HepG2 (cell line): ENCODE data around the gene CDT1. TPM values are rescaled to one million over a fixed set of nuclear protein-coding genes. Genes with fewer than 3 reads are reported as not detected.
A peak's percentile ranks its signal among the peaks of the same experiment; 100 is the strongest.

Experiments
- CEBPG ChIP-seq: IDR thresholded peaks from 2 replicates; pipeline ENCODE4 v1.6.1; 2016
- CHD4 ChIP-seq: fragments of 200-600 bp; sonication (generic); IDR thresholded peaks from 2 replicates; pipeline ENCODE4 v1.7.0; 2017; ENCODE audit warnings: mild to moderate bottlenecking, low read length, borderline replicate concordance
- ELF1 ChIP-seq: sonication (generic); formaldehyde crosslinking; IDR thresholded peaks from 2 replicates; pipeline ENCODE4 v1.4.0; 2020; ENCODE audit warnings: missing genetic modification reagents
- FOXK2 ChIP-seq: fragments of 450-650 bp; IDR thresholded peaks from 2 replicates; pipeline ENCODE4 v1.6.1; 2016
- HES4 ChIP-seq: sonication (generic); formaldehyde crosslinking; IDR thresholded peaks from 2 replicates; pipeline ENCODE4 v1.9.0; 2021; ENCODE audit warnings: mild to moderate bottlenecking, missing genetic modification reagents, borderline replicate concordance
- HMGXB4 ChIP-seq, 2 experiments: sonication (generic) in 1 of 2; formaldehyde crosslinking in 1 of 2; IDR thresholded peaks; 2 replicates each; pipeline versions ENCODE4 v1.4.0 to v1.6.1; 2018 to 2020; ENCODE audit warnings: missing genetic modification reagents in 2 of 2, borderline replicate concordance in 1 of 2, low read depth in 1 of 2, mild to moderate bottlenecking in 1 of 2, missing biosample characterization in 1 of 2
- KAT8 ChIP-seq: IDR thresholded peaks from 2 replicates; pipeline ENCODE4 v1.6.1; 2016; ENCODE audit warnings: missing genetic modification reagents, missing compliant biosample characterization
- SATB2 ChIP-seq: sonication (generic); formaldehyde crosslinking; IDR thresholded peaks from 2 replicates; pipeline ENCODE4 v1.5.0; 2020; ENCODE audit warnings: missing genetic modification reagents
- SPEN ChIP-seq: sonication (generic); formaldehyde crosslinking; IDR thresholded peaks from 2 replicates; pipeline ENCODE4 v1.5.1; 2020; ENCODE audit warnings: low read depth, mild to moderate bottlenecking, missing genetic modification reagents
- THAP11 ChIP-seq: IDR thresholded peaks from 2 replicates; pipeline ENCODE4 v1.6.1; 2016; ENCODE audit warnings: missing biosample characterization, missing genetic modification reagents
- ZBTB3 ChIP-seq: sonication (generic); formaldehyde crosslinking; IDR thresholded peaks from 2 replicates; pipeline ENCODE4 v1.4.0; 2020; ENCODE audit warnings: low read depth, mild to moderate bottlenecking, moderate library complexity, missing genetic modification reagents, borderline replicate concordance
- ZIK1 ChIP-seq: sonication (generic); formaldehyde crosslinking; IDR thresholded peaks from 2 replicates; pipeline ENCODE4 v1.5.0; 2020; ENCODE audit warnings: mild to moderate bottlenecking, low read depth, missing genetic modification reagents, borderline replicate concordance
- ZNF138 ChIP-seq: sonication (generic); formaldehyde crosslinking; IDR thresholded peaks from 2 replicates; pipeline ENCODE4 v1.5.0; 2020; ENCODE audit warnings: mild to moderate bottlenecking, low read depth, missing genetic modification reagents
- ZNF274 ChIP-seq: sonication (generic); formaldehyde crosslinking; IDR thresholded peaks from 2 replicates; pipeline ENCODE4 v1.5.1; 2020; ENCODE audit warnings: mild to moderate bottlenecking, missing genetic modification reagents
- ZNF343 ChIP-seq: sonication (generic); formaldehyde crosslinking; IDR thresholded peaks from 2 replicates; pipeline ENCODE4 v1.4.0; 2020; ENCODE audit warnings: mild to moderate bottlenecking, missing genetic modification reagents
- ZNF354B ChIP-seq: sonication (generic); formaldehyde crosslinking; IDR thresholded peaks from 2 replicates; pipeline ENCODE4 v1.8.0; 2022; ENCODE audit warnings: mild to moderate bottlenecking, missing genetic modification reagents
- ZNF382 ChIP-seq: sonication (generic); formaldehyde crosslinking; IDR thresholded peaks from 2 replicates; pipeline ENCODE4 v1.5.0; 2020; ENCODE audit warnings: missing genetic modification reagents, mild to moderate bottlenecking, borderline replicate concordance
- ZNF546 ChIP-seq: sonication (generic); formaldehyde crosslinking; conservative IDR thresholded peaks from 2 replicates; pipeline ENCODE4 v1.8.1; 2023; ENCODE audit warnings: mild to moderate bottlenecking, missing genetic modification reagents
- ZNF547 ChIP-seq: sonication (generic); formaldehyde crosslinking; IDR thresholded peaks from 2 replicates; pipeline ENCODE4 v1.5.1; 2020; ENCODE audit warnings: mild to moderate bottlenecking, missing genetic modification reagents
- ZNF556 ChIP-seq: sonication (generic); formaldehyde crosslinking; IDR thresholded peaks from 2 replicates; pipeline ENCODE4 v1.4.0; 2020; ENCODE audit warnings: mild to moderate bottlenecking, missing genetic modification reagents, borderline replicate concordance
- ZNF746 ChIP-seq: sonication (generic); formaldehyde crosslinking; IDR thresholded peaks from 2 replicates; pipeline ENCODE4 v1.8.0; 2022; ENCODE audit warnings: mild to moderate bottlenecking, missing genetic modification reagents
- ZNF773 ChIP-seq: sonication (generic); formaldehyde crosslinking; IDR thresholded peaks from 2 replicates; pipeline ENCODE4 v1.4.0; 2020; ENCODE audit warnings: missing genetic modification reagents, borderline replicate concordance
- ZNF891 ChIP-seq: sonication (generic); formaldehyde crosslinking; IDR thresholded peaks from 2 replicates; pipeline ENCODE4 v1.5.0; 2020; ENCODE audit warnings: mild to moderate bottlenecking, missing genetic modification reagents
- polyA plus RNA-seq, 8 experiments: library from polyadenylated mRNA; depleted of rRNA in 3 of 8; stranded (reverse) in 7 of 8; unstranded in 1 of 8; fragments of >200 nt; fragmentation: Illumina TruSeq in 4 of 8; extraction: Trizol in 4 of 8; gene quantifications; 2 replicates each; pipeline versions ENCODE4 v1.2.1 to v1.2.3, GENCODE V29; 2011 to 2016; ENCODE audit warnings: low read depth in 4 of 8, missing spikeins in 1 of 8, mixed read lengths in 1 of 8; ENCODE audit not compliant: insufficient read depth in 1 of 8
- total RNA-seq, 5 experiments: library from RNA; depleted of rRNA; stranded (reverse); fragments of >200 nt; fragmentation: Illumina TruSeq; extraction: Trizol; gene quantifications; 2 replicates each; pipeline ENCODE4 v1.2.3, GENCODE V29; 2016; ENCODE audit warnings: low read depth in 1 of 5
- TF ChIP-seq, protein P1 (sequence below): sonication (generic); formaldehyde crosslinking; IDR thresholded peaks from 2 replicates; pipeline ENCODE4 v1.8.1; 2023; ENCODE audit warnings: mild to moderate bottlenecking, missing genetic modification reagents
- TF ChIP-seq, protein P2 (sequence below): sonication (generic); formaldehyde crosslinking; IDR thresholded peaks from 2 replicates; pipeline ENCODE4 v1.4.0; 2020; ENCODE audit warnings: mild to moderate bottlenecking, missing genetic modification reagents

Gene CDT1
- total and polyA plus RNA-seq, 2 of the 13 experiments (the other 11 are each of a cell fraction or from before 2014, with no cell fraction given): 23.1 to 23.8 TPM

GRCh38 chr16:88803264-88803987 lies at the start of gene CDT1 (continued):
- TF ChIP-seq, protein P1, sequence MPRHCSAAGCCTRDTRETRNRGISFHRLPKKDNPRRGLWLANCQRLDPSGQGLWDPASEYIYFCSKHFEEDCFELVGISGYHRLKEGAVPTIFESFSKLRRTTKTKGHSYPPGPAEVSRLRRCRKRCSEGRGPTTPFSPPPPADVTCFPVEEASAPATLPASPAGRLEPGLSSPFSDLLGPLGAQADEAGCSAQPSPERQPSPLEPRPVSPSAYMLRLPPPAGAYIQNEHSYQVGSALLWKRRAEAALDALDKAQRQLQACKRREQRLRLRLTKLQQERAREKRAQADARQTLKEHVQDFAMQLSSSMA (CRISPR knock-in tag): peak; percentile 21; the same call in 1 of the 2 replicates
- TF ChIP-seq ZBTB3: peak; percentile 76; the same call in 1 of the 2 replicates
- peak in 1 of 2 experiments; percentile 46; a peak in 3 of 4 replicates for TF ChIP-seq HMGXB4 (CRISPR knock-in tag; IDR thresholded peaks at IDR 0.05; ENCODE audit: borderline replicate concordance in 1 of 2, low read depth in 1 of 2)
- peak; percentile 29; the same call in 1 of the 2 replicates for TF ChIP-seq ELF1
- TF ChIP-seq ZNF354B: no peak
- TF ChIP-seq SPEN: peak; percentile 74
- peak; percentile 84; the same call in 1 of the 2 replicates for TF ChIP-seq ZIK1 (CRISPR knock-in tag)
- peak; percentile 84; the same call in 1 of the 2 replicates for TF ChIP-seq ZNF556 (CRISPR knock-in tag)
- TF ChIP-seq, protein P2, sequence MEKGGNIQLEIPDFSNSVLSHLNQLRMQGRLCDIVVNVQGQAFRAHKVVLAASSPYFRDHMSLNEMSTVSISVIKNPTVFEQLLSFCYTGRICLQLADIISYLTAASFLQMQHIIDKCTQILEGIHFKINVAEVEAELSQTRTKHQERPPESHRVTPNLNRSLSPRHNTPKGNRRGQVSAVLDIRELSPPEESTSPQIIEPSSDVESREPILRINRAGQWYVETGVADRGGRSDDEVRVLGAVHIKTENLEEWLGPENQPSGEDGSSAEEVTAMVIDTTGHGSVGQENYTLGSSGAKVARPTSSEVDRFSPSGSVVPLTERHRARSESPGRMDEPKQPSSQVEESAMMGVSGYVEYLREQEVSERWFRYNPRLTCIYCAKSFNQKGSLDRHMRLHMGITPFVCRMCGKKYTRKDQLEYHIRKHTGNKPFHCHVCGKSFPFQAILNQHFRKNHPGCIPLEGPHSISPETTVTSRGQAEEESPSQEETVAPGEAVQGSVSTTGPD (CRISPR knock-in tag): no peak
- TF ChIP-seq HES4 (CRISPR knock-in tag): peak; percentile 75
- no peak; the same call in 1 of the 2 replicates for TF ChIP-seq CHD4
- peak; percentile 49 for TF ChIP-seq KAT8 (CRISPR knock-in tag)
- TF ChIP-seq ZNF746 (CRISPR knock-in tag): peak; percentile 38; the same call in 1 of the 2 replicates
- TF ChIP-seq SATB2: peak; percentile 75; the same call in 1 of the 2 replicates
- TF ChIP-seq ZNF274 (CRISPR knock-in tag): no peak
- no peak for TF ChIP-seq ZNF773 (CRISPR knock-in tag)
- TF ChIP-seq THAP11 (CRISPR knock-in tag): peak; percentile 75
- peak; percentile 85; the same call in 1 of the 2 replicates for TF ChIP-seq ZNF546 (CRISPR knock-in tag)
- no peak for TF ChIP-seq ZNF382 (CRISPR knock-in tag)
- no peak for TF ChIP-seq FOXK2
- peak; percentile 68 for TF ChIP-seq ZNF891 (CRISPR knock-in tag)
- peak; percentile 70 for TF ChIP-seq ZNF547 (CRISPR knock-in tag)
- no peak; the same call in 1 of the 2 replicates for TF ChIP-seq CEBPG (CRISPR knock-in tag)
- no peak for TF ChIP-seq ZNF138 (CRISPR knock-in tag)
- TF ChIP-seq ZNF343 (CRISPR knock-in tag): peak; percentile 65; the same call in 1 of the 2 replicates
